GM12872 (cell line): ENCODE measurements around the gene OR4D2.

Experiments used
- TF ChIP-seq, protein P1 (sequence below): IDR thresholded peaks from 3 replicates; pipeline ENCODE4 v1.5.1; 2011; ENCODE audit warnings: low read depth, mild to moderate bottlenecking, low read length, moderate library complexity; ENCODE audit not compliant: insufficient read depth

Gene OR4D2

DNA sequence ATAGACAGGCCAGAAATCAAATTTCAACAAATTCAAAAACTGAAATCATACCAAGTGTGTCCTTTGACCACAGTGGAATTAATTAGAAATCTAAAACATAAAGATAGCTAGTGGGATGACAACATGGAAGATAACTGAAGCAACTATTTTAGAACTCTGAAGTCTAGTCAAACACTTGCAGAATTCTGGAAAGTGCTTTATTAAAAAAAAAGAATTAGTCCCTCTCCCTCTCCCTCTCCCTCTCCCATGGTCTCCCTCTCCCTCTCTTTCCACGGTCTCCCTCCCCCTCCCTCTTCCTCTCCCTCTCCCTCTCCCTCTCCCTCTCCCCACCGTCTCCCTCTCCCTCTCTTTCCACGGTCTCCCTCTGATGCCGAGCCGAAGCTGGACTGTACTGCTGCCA is 25.3 kb upstream of the OR4D2 start:
- TF ChIP-seq, protein P1, sequence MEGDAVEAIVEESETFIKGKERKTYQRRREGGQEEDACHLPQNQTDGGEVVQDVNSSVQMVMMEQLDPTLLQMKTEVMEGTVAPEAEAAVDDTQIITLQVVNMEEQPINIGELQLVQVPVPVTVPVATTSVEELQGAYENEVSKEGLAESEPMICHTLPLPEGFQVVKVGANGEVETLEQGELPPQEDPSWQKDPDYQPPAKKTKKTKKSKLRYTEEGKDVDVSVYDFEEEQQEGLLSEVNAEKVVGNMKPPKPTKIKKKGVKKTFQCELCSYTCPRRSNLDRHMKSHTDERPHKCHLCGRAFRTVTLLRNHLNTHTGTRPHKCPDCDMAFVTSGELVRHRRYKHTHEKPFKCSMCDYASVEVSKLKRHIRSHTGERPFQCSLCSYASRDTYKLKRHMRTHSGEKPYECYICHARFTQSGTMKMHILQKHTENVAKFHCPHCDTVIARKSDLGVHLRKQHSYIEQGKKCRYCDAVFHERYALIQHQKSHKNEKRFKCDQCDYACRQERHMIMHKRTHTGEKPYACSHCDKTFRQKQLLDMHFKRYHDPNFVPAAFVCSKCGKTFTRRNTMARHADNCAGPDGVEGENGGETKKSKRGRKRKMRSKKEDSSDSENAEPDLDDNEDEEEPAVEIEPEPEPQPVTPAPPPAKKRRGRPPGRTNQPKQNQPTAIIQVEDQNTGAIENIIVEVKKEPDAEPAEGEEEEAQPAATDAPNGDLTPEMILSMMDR = no peak

DNA sequence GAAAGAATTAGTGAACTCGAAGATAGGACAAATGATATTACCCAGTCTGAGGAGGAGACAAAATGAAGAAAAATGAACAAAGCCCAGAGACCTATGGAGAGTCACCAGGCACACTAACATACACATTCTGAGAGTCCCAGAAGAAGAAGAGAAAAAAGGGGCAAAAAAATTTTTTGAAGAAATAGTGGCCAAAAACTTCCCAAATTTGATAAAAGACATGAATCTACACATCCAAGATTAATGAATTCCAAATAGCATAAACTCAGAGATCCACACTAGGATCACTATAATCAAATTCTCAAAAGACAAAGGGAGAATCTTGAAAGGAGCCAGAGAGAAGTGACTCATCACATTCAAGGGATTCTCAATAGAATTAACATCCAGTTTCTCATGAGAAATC is 22.0 kb upstream of the OR4D2 start:
- TF ChIP-seq, protein P1 = no peak

DNA sequence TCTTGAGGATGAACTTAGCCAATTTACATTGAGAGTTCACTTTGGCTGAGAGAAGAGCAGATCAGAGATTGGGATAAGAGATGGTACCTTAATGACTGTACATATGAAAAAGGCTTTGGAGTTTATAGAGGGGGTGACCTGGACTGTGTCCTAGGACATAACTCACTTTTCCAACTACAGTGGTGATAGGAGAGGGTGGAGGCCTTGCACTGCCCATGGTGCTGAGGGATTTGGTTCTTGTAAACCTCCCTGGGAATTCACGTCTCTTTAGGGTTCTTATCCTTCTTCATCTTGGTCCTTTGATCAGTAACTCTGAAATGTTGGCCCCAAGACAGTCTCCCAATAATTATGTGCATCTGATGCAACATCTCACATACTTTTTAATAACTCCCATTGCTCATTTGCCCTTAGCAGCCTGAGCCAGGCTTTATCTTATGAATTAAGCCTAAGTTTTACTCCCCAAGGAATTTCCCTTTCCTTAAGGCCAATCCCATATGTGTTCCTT is 18.8 kb upstream of the OR4D2 start, which contains the start of gene OR4D1:
Gene OR4D1, plus strand, starts transcription at position 455 of the 505 bp plus-strand sequence. CDS start 6,770 bp downstream, outside the sequence.
- TF ChIP-seq, protein P1 = no peak

DNA sequence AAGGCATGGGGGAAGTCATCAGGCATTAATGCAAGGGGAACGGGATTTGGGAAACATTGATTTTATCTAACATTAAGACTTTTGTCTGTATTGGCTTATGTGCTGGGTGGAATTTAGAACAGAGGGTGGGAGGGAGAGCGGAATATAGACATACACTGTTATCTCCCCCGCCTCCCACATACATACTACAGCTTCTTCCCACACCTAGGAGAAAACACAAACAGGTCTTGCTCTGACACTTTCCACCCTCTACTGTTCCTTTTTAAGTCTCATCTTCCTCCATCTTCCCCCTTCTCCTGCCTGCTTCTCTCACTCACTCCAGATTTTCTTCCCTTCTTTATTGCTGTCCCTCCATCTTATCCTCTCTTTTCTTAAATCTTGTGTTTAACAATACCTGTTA is 18.2 kb upstream of the OR4D2 start:
- TF ChIP-seq, protein P1 = no peak

DNA sequence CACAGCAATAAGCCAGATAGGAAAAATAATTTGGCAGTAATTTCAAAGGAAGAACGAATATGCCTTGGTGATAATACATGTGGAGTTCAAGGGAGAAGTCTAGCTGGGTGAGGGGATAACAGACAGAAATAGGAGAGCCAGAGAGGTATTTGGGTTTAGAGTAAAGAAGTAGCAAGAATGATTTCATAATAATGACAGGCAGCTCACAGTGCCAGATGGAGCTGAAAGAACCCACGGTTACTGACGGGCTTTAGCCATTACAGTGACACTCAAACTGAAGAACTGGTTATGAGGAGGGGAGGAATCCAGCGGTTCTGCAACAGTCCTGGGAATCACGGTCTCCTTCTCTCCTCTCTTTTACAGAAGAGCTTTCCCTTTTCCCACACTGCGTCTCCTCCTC is 16.4 kb upstream of the OR4D2 start:
- TF ChIP-seq, protein P1 = no peak

DNA sequence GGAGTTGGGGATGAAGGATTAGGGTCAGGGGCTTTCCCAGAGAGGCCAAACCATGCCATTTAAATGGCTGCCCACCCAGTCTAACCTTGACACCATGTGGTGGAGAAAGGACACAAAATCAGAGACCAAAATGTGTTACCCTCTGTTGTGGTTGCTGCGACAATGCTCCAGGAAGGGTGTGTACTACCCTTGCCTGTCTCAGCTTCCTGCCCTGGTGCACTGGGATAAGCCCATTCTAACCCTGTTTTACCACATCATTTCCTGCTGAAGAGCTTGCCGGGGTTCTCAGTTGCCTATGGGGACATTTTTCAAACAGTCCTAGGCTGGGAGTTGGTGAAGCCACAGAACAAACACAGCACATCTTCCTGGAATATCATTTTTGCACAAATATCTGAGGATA is 13.7 kb upstream of the OR4D2 start:
- TF ChIP-seq, protein P1 = no peak

DNA sequence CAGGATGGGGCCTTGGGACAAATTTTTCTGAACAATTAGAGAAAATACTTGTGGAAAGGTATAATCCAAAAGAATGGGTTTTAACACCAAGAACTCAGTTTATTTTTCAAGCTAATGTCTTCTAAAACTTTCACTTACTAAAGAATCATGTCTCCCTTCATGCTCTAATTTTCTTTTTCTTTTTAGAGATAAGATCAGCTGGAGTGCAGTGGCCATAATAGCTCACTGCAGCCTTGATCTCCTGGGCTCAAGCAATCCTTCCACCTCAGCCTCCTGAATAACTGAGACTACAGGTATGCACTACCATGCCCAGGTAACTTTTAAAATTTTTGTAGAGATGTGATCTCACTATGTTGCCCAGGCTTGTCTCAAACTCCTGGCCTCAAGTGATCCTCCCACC is 13.1 kb upstream of the OR4D2 start:
- TF ChIP-seq, protein P1 = no peak
